ENCODE results near the gene SMARCC1. TPM values are rescaled to one million over a fixed set of nuclear protein-coding genes. Genes with fewer than 3 reads are reported as not detected.

SMARCC1 gene
- total RNA-seq, 2 experiments from 2014 or later, result 106 to 113 TPM

DNA sequence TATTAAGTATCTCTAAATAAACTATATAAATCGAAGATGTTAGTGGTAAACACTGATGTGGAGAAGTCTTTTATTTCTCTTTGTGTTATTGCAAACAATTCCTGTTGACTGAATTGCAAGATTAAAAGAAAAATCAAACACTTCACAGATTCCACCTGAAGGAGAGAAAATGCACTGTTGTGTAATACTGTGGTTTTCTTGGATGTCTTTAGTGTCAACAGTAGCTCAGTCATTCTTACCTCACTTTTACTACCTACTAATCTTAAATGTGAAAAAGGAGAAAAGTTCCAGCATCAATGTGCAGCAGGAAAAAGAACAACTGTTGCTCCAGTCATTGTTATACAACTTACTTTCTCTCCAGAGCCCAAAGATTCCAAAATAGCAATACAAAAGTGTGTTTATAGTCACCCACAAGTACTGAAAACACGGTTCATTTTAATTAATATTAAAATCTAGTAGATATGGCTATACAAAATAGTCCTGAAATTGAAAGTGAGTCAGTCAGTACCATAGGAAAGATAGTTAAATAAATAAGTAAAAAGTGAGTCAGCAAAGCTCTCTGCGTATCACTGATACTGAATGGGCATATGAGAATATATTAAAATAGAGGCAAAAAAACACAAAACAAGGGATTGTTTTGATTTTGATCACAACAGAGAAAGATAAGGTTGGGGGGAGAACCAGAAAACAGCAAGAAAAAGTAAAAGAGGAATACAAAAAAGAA, 112.5 kb downstream of the SMARCC1 start:
- Mint-ChIP-seq H3K36me3 (ENCODE audit: low read depth) (peaks cover 35% of the 10 kb centered on the region), H3K27me3 (no peaks in the 10 kb centered on the region), H3K4me1 (ENCODE audit: low read depth) (peaks cover 3% of the 10 kb centered on the region), H3K27ac (peak overlapping the region; percentile 32), H3K9me3 (no peaks in the 10 kb centered on the region), H3K4me3 (no peak overlapping the region)
- TF ChIP-seq, protein P1, sequence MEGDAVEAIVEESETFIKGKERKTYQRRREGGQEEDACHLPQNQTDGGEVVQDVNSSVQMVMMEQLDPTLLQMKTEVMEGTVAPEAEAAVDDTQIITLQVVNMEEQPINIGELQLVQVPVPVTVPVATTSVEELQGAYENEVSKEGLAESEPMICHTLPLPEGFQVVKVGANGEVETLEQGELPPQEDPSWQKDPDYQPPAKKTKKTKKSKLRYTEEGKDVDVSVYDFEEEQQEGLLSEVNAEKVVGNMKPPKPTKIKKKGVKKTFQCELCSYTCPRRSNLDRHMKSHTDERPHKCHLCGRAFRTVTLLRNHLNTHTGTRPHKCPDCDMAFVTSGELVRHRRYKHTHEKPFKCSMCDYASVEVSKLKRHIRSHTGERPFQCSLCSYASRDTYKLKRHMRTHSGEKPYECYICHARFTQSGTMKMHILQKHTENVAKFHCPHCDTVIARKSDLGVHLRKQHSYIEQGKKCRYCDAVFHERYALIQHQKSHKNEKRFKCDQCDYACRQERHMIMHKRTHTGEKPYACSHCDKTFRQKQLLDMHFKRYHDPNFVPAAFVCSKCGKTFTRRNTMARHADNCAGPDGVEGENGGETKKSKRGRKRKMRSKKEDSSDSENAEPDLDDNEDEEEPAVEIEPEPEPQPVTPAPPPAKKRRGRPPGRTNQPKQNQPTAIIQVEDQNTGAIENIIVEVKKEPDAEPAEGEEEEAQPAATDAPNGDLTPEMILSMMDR (IDR thresholded peaks at IDR 0.05), result no peak
- ChIA-PET POLR2A (interaction anchor here (0.6 kb wide), 1 partner anchor 36 kb away, joined by 4 read pairs; no protein-coding TSS in a partner anchor), CTCF (no interaction called here)
- intact Hi-C loops (cut with micrococcal nuclease), result no loop called here
- DNase-seq, result no peak
- ATAC-seq, result no peak

DNA sequence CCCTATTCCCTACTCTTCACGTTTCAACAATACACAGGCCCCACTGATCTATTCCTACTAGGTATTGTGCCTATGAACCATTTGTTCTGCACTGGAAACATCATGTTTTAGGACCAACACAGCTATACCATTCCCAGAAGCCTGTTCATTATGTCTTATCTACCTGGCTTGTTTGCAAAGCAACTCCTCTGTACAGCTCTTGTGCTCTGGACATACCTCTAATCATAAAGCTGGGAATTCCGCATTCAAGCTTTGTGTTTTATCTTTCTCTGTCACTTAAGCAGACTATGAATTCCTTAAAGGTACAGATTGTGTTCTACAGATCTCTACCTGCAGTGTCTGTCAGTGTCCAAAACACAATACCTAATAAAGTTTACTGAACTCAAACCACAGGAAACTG, 115.6 kb downstream of the SMARCC1 start:
- intact Hi-C loops (cut with micrococcal nuclease), result no loop called here
- no peak for ATAC-seq
- Mint-ChIP-seq H3K4me1 (ENCODE audit: low read depth) (peaks cover 3% of the 10 kb centered on the region), H3K36me3 (ENCODE audit: low read depth) (peaks cover 19% of the 10 kb centered on the region), H3K9me3 (no peaks in the 10 kb centered on the region), H3K27me3 (no peaks in the 10 kb centered on the region), H3K4me3 (no peak overlapping the region), H3K27ac (no peak overlapping the region)
- no peak for DNase-seq
- ChIA-PET POLR2A (interaction anchor here (0.6 kb wide), 2 partner anchors 71 to 92 kb away, joined by 3 to 5 read pairs; no protein-coding TSS in a partner anchor), CTCF (interaction anchor here (0.8 to 1.1 kb wide), 2 partner anchors 9 to 41 kb away, joined by 4 read pairs; no protein-coding TSS in a partner anchor)
- TF ChIP-seq, protein P1 (IDR thresholded peaks at IDR 0.05), result no peak

DNA sequence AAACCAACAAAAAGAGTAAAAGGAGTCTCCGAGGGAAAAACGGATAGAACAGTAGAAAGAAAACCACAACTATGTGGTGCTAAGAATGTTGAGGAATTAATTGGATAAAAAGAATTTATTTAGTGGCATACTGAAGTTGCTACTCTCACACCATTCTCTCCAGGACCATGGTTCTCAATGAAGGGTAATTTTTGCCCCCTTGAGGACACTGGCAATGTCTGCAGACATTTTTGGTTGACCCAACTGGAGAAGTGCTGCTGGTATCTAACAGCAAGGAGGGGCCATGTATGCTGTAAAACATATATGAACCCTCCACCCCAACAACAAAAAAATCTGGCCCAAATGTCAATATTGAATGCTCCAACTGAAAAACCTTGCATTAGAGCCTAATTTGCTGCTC, 117.2 kb downstream of the SMARCC1 start:
- CTCF ChIA-PET, result interaction anchor here (0.9 to 1.0 kb wide), 2 partner anchors 10 to 643 kb away, joined by 3 read pairs; no protein-coding TSS in a partner anchor
- POLR2A ChIA-PET, result no interaction called here
- TF ChIP-seq, protein P1 (IDR thresholded peaks at IDR 0.05), result no peak
- peaks cover 2% of the 10 kb centered on the region for H3K4me1 Mint-ChIP-seq (ENCODE audit: low read depth)
- H3K9me3 Mint-ChIP-seq, result no peaks in the 10 kb centered on the region
- no peak for DNase-seq
- H3K27ac Mint-ChIP-seq, result no peak overlapping the region
- no peak for ATAC-seq
- H3K36me3 Mint-ChIP-seq (ENCODE audit: low read depth), result peaks cover 22% of the 10 kb centered on the region
- H3K4me3 Mint-ChIP-seq, result no peak overlapping the region
- intact Hi-C loops (cut with micrococcal nuclease), result no loop called here
- H3K27me3 Mint-ChIP-seq, result no peaks in the 10 kb centered on the region

DNA sequence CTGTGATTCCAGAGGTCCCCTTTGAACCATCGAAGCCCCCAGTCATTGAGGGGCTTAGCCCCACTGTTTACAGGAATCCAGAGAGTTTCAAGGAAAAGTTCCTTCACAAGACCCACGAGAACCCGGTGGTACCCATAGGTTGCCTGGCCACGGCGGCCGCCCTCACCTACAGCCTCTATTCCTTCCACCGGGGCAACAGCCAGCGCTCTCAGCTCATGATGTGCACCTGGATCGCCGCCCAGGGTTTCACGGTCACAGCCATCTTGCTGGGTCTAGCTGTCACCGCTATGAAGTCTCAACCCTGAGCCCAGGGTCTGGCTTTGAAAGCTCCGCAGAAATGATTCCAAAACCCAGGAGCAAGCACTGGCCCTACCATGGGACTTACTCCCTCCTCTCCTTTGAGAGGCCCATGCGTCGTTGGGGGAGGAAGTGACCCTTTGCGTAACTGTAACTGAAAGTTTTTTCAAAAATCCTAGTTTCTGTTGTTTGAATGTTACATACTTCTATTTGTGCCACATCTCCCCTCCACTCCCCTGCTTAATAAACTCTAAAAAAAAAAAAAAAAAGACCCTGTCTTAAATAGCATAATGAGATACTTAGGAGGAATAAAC, 118.0 kb downstream of the SMARCC1 start:
- TF ChIP-seq, protein P1 (IDR thresholded peaks at IDR 0.05), result no peak
- no peaks in the 10 kb centered on the region for H3K4me1 Mint-ChIP-seq (ENCODE audit: low read depth)
- H3K4me3 Mint-ChIP-seq, result no peak overlapping the region
- intact Hi-C loops (cut with micrococcal nuclease), result no loop called here
- POLR2A ChIA-PET, result no interaction called here
- DNase-seq (no peak), ATAC-seq (no peak)
- H3K36me3 Mint-ChIP-seq (ENCODE audit: low read depth), result peaks cover 24% of the 10 kb centered on the region
- no peak overlapping the region for H3K27ac Mint-ChIP-seq
- CTCF ChIA-PET, result no interaction called here
- H3K9me3 Mint-ChIP-seq, result no peaks in the 10 kb centered on the region
- no peaks in the 10 kb centered on the region for H3K27me3 Mint-ChIP-seq
